Common myeloid progenitor, CD34-positive (primary cell): ENCODE results near the gene PPP1R1B.

Experiments
- CTCF ChIA-PET: fragments of 350-600 bp; sonication (Branson Sonifier 250); formaldehyde crosslinking; loops from one replicate; lab custom pipeline; 2021; ENCODE audit warnings: antibody characterized with exemption; lab: Charles Lee
- POLR2A ChIA-PET: fragments of 350-600 bp; sonication (Branson Sonifier 250); formaldehyde crosslinking; loops from one replicate; lab custom pipeline; 2021; ENCODE audit warnings: antibody characterized with exemption; lab: Charles Lee
- DNase-seq, 3 donors: peaks; one replicate each; pipeline versions ENCODE4 v3.0.0 to v3.0.0-alpha.2; 2013
- H3K27ac ChIP-seq, 2 experiments: 1 replicate in 1 of 2; 2 replicates in 1 of 2; pipeline ENCODE4 v1.7.0; 2013; ENCODE audit warnings: inconsistent platforms in 2 of 2, low read length in 2 of 2, mild to moderate bottlenecking in 2 of 2, low read depth in 1 of 2, moderate library complexity in 1 of 2; ENCODE audit not compliant: severe bottlenecking in 2 of 2, insufficient read depth in 1 of 2, poor library complexity in 1 of 2
- H3K27me3 ChIP-seq, 5 experiments: replicated peaks in 2 of 5; 1 replicate in 3 of 5; 2 replicates in 2 of 5; pipeline versions ENCODE4 v1.6.1 to v1.7.0; 2013; ENCODE audit warnings: low read length in 4 of 5, mild to moderate bottlenecking in 2 of 5, moderate library complexity in 2 of 5, inconsistent platforms in 1 of 5; ENCODE audit not compliant: insufficient read depth in 5 of 5, control insufficient read depth in 4 of 5
- H3K36me3 ChIP-seq, 4 experiments: 1 replicate in 2 of 4; 2 replicates in 2 of 4; pipeline versions ENCODE4 v1.6.1 to v1.7.0; 2013; ENCODE audit warnings: low read length in 3 of 4, control low read depth in 1 of 4, mild to moderate bottlenecking in 1 of 4; ENCODE audit not compliant: control insufficient read depth in 4 of 4, insufficient read depth in 4 of 4
- H3K4me1 ChIP-seq, 4 experiments: 1 replicate in 3 of 4; 2 replicates in 1 of 4; pipeline versions ENCODE4 v1.6.1 to v1.7.1; 2013; ENCODE audit warnings: low read length in 3 of 4, mild to moderate bottlenecking in 3 of 4, control low read depth in 1 of 4, inconsistent platforms in 1 of 4, moderate library complexity in 1 of 4; ENCODE audit not compliant: control insufficient read depth in 4 of 4, insufficient read depth in 4 of 4; ENCODE audit errors: control extremely low read depth in 1 of 4
- H3K4me3 ChIP-seq, 7 experiments: 1 replicate in 4 of 7; 2 replicates in 3 of 7; pipeline versions ENCODE4 v1.5.1 to v1.7.0; 2013; ENCODE audit warnings: mild to moderate bottlenecking in 7 of 7, low read length in 6 of 7, moderate library complexity in 6 of 7, inconsistent platforms in 2 of 7, low read depth in 2 of 7, control low read depth in 1 of 7; ENCODE audit not compliant: insufficient read depth in 4 of 7, control insufficient read depth in 1 of 7; ENCODE audit errors: extremely low read depth in 1 of 7
- H3K9me3 ChIP-seq, 5 experiments: 1 replicate in 4 of 5; 2 replicates in 1 of 5; pipeline versions ENCODE4 v1.6.1 to v1.7.1; 2013; ENCODE audit warnings: low read length in 4 of 5, mild to moderate bottlenecking in 2 of 5, inconsistent platforms in 1 of 5, low read depth in 1 of 5, moderate library complexity in 1 of 5; ENCODE audit not compliant: control insufficient read depth in 4 of 5, insufficient read depth in 2 of 5; ENCODE audit errors: control extremely low read depth in 1 of 5
- WGBS: methylation state at CpG from one replicate; pipeline ENCODE4 v1.1.5; 2013; ENCODE audit not compliant: insufficient coverage; 5-methylcytosine and 5-hydroxymethylcytosine counted together

Gene PPP1R1B

GRCh38 chr17:39676198-39676819 lies 49.6 kb downstream of the PPP1R1B start:
- H3K36me3 ChIP-seq = no peaks in the 10 kb centered on the region
- H3K9me3 ChIP-seq = no peaks in the 10 kb centered on the region
- WGBS = 40% methylated on average over 3 of the region's 7 CpGs
- no peak overlapping the region for H3K27ac ChIP-seq
- peaks cover 0 to 4% (median 1%) of the 10 kb centered on the region in 5 experiments for H3K27me3 ChIP-seq
- H3K4me3 ChIP-seq = no peak overlapping the region
- DNase-seq = peak; percentile 30 to 69 (median 62)
- CTCF ChIA-PET = interaction anchor here (1.2 to 22.5 kb wide), 4 partner anchors 11 to 54 kb away, joined by 5 to 445 read pairs (median 91); partner anchors contain the start of genes MIEN1, PPP1R1B and TCAP
- POLR2A ChIA-PET = interaction anchor here (0.8 kb wide), 1 partner anchor 24 kb away, joined by 3 read pairs; no protein-coding TSS in a partner anchor
- H3K4me1 ChIP-seq = peaks cover 9 to 62% (median 45%) of the 10 kb centered on the region in 4 experiments

- H3K27ac ChIP-seq = no peak overlapping the region
- H3K9me3 ChIP-seq = no peaks in the 10 kb centered on the region
- WGBS = 73% methylated on average over 5 of the region's 8 CpGs
- peaks cover 9 to 56% (median 43%) of the 10 kb centered on the region in 4 experiments for H3K4me1 ChIP-seq
- no peaks in the 10 kb centered on the region for H3K36me3 ChIP-seq
- no peaks in the 10 kb centered on the region for H3K27me3 ChIP-seq
- ChIA-PET POLR2A (no interaction called here), CTCF (interaction anchor here (0.7 to 22.5 kb wide), 6 partner anchors 8 to 52 kb away, joined by 3 to 445 read pairs (median 25); partner anchors contain the start of genes PNMT, PPP1R1B and TCAP)
- H3K4me3 ChIP-seq = no peak overlapping the region
- DNase-seq = no peak
Measured at GRCh38 chr17:39677072-39677471, 50.3 kb downstream of the PPP1R1B start.

GRCh38 chr17:39677542-39678339 lies 51.0 kb downstream of the PPP1R1B start:
- no peaks in the 10 kb centered on the region for H3K27me3 ChIP-seq
- H3K9me3 ChIP-seq = no peaks in the 10 kb centered on the region
- ChIA-PET CTCF (interaction anchor here (0.6 to 22.5 kb wide), 7 partner anchors 9 to 501 kb away, joined by 3 to 445 read pairs (median 23); partner anchors contain the start of genes PNMT, PPP1R1B and TCAP), POLR2A (no interaction called here)
- WGBS = 64% methylated on average over 11 of the region's 13 CpGs
- no peak for DNase-seq
- no peaks in the 10 kb centered on the region for H3K36me3 ChIP-seq
- peaks cover 9 to 51% (median 41%) of the 10 kb centered on the region in 4 experiments for H3K4me1 ChIP-seq
- no peak overlapping the region for H3K27ac ChIP-seq
- no peak overlapping the region for H3K4me3 ChIP-seq

GRCh38 chr17:39678340-39679116 lies 51.8 kb downstream of the PPP1R1B start:
- no peaks in the 10 kb centered on the region for H3K27me3 ChIP-seq
- no peak overlapping the region for H3K27ac ChIP-seq
- H3K36me3 ChIP-seq = peaks cover 0 to 6% (median under 1%) of the 10 kb centered on the region in 4 experiments
- no peak for DNase-seq
- ChIA-PET POLR2A (interaction anchor here (0.7 to 1.1 kb wide), 3 partner anchors 10 to 46 kb away, joined by 3 to 4 read pairs (median 3); partner anchors contain the start of genes PGAP3 and PNMT), CTCF (interaction anchor here (0.6 to 22.5 kb wide), 7 partner anchors 9 to 104 kb away, joined by 3 to 445 read pairs (median 23); partner anchors contain the start of genes PGAP3, PNMT, PPP1R1B and TCAP)
- peaks cover 9 to 51% (median 41%) of the 10 kb centered on the region in 4 experiments for H3K4me1 ChIP-seq
- H3K4me3 ChIP-seq = no peak overlapping the region
- WGBS = 87% methylated on average over 12 of the region's 13 CpGs
- no peaks in the 10 kb centered on the region for H3K9me3 ChIP-seq

GRCh38 chr17:39679521-39680192 lies 52.9 kb downstream of the PPP1R1B start:
- ChIA-PET CTCF (interaction anchor here (1.1 to 22.5 kb wide), 6 partner anchors 8 to 54 kb away, joined by 3 to 445 read pairs (median 25); partner anchors contain the start of genes PGAP3, PNMT, PPP1R1B and TCAP), POLR2A (interaction anchor here (0.7 to 1.1 kb wide), 4 partner anchors 9 to 967 kb away, joined by 3 to 4 read pairs (median 3); partner anchors contain the start of genes PGAP3 and PNMT)
- H3K4me1 ChIP-seq = peaks cover 9 to 51% (median 41%) of the 10 kb centered on the region in 4 experiments
- no peaks in the 10 kb centered on the region for H3K9me3 ChIP-seq
- H3K4me3 ChIP-seq = peak overlapping the region in 1 of 7 experiments; percentile 13
- DNase-seq = peak; percentile 54 to 73 (median 67)
- peaks cover 0 to 13% (median under 1%) of the 10 kb centered on the region in 4 experiments for H3K36me3 ChIP-seq
- WGBS = 11% methylated on average over 6 of the region's 12 CpGs
- H3K27ac ChIP-seq = peak overlapping the region; percentile 23 to 62
- H3K27me3 ChIP-seq = no peaks in the 10 kb centered on the region
